A204.1 (cell line): ENCODE measurements around the gene VAV3.
"Not testable (repeated sequence)": the region's sequence is repeated elsewhere in the genome, so short reads cannot be mapped to it uniquely, and the experiment has no call there.

Experiments
- FAIRE-seq: peaks from 2 replicates; lab custom pipeline; 2012; peaks lifted over from hg19 to GRCh38; lab: Jason Lieb, UNC

The VAV3 gene

DNA sequence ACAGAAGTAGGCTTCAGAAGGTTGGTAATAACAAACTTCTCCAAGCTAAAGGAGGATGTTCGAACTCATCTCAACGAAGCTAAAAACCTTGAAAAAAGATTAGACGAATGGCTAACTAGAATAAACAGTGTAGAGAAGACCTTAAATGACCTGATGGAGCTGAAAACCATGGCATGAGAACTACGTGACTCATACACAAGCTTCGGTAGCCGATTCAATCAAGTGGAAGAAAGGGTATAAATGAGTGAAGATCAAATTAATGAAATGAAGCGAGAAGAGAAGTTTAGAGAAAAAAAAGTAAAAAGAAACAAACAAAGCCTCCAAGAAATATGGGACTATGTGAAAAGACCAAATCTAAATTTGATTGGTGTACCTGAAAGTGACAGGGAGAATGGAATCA lies 231.6 kb downstream of the VAV3 start:
- not testable (repeated sequence) for FAIRE-seq

DNA sequence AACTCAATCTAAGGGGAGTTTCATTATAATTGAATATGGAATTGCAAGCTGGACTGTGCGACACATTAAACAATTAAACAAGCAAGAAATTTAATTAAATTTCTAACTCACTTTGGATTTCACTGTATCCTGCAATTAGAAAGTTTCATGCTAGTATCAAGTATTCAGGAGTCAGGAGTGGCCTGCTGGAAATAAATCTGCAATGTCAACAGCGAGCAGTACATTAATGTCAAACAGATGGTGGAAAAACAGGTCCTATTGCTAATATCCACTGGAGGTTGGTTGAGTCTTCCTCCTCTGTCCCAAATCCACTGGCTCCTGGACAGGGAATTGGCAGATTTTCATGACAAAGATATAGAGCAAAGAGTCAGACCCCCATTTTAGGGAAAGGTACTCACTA lies 237.1 kb downstream of the VAV3 start:
- FAIRE-seq, result no peak

DNA sequence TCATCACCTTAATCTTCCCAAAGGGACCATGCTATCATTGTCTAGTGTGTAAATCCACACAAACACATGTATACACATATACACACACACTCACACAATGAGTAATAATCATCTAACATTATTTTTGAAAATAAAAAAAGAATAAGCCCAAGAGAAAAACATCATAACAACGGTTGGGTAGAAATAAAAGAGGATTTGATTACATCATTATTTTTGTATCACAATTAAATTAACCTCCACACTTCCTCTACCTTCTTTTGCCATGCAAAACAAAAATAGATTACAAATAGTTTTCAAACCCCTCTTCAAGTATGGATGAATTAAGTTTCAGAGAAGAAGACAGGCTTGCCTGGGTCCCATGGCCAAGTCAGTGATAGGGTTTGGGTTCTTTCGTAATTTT lies 238.1 kb downstream of the VAV3 start:
- no peak for FAIRE-seq

DNA sequence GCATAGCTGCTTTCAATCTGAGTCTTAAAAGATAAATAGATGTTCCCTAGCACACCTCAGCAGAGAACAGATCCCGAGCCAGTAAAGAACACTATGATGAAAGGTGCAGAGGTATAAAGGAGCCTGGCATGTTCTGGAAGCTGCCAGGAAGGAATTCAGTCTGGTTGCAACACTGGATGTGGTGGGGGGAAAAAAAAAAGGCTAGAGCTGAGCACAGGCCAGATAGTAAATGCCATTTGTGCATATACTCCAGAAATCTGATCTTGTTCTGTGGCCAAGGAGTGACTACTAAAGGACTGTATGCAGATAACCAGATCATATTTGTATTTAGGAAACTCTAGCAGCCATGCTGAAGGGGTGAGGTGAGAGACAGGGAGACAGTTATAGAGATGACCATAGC lies 240.3 kb downstream of the VAV3 start:
- no peak for FAIRE-seq

DNA sequence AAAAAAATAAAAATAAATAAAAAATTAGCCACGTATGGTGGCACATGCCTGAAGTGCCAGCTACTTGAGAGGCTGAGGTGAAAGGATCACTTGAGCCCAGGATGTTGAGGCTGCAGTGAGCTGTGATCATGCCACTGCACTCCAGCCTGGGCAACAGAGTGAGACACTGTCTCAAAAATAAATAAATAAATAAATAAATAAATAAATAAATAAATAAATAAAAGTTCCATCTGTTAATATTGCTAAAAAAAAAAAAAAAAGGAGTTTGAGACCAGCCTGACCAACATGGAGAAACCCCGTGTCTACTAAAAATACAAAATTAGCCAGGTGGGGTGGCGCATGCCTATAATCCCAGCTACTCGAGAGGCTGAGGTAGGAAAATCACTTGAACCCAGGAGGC lies 244.8 kb downstream of the VAV3 start:
- not testable (repeated sequence) for FAIRE-seq

DNA sequence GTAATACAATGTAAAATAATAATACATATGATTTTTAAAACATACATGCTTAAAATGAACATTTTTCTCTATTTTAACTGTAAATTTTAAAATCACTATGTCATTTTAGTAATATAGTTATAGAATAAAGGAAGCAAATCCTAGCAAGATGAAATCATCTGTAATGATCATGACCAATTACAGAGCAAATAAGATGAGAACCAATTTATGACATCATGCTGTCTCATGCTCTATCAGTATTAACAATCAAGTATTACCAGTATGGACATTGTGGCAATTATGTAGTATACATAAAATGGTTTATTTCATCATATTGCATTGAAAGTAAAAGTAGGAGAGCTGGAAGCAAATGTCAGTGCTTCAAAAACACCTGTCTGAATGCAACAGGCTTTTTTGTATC lies 255.0 kb downstream of the VAV3 start:
- FAIRE-seq, result no peak

DNA sequence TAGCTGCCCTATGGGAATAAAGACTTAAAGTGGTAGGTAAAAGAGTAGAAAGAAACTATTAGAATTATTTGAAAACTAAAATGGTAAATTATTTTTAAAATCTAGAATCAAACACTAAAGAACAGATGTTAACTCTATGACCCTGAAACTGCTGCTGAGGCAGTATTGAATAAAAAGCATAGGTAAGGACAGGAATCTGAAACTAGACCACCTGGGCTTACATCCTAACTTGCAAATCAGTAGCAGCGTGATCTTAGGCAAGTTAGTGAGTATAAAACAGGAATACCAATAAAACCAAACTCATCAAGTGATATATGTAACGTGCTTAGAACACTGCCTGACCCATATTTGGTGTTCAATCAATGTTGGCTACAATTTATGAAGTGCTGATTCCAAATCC lies 257.9 kb downstream of the VAV3 start:
- FAIRE-seq, result no peak

DNA sequence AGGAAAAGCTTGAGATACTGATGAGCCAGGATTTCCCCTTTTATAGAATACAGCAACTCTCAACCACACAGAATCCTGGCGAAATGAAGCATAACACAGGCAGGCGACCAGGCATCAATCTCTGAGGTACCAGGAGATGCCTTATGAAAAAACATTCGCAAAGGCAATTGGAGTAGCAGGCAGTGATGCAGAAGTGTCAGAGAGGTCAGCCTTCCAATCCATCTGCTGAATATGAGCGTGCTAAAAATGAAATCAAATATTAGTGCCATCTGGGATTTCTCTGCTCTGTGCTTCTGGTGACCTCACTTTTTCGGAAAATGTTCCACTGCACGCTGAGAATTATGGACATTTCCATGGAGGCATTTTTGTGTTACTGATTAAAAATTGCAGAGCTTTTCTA lies 258.8 kb downstream of the VAV3 start:
- FAIRE-seq, result no peak

DNA sequence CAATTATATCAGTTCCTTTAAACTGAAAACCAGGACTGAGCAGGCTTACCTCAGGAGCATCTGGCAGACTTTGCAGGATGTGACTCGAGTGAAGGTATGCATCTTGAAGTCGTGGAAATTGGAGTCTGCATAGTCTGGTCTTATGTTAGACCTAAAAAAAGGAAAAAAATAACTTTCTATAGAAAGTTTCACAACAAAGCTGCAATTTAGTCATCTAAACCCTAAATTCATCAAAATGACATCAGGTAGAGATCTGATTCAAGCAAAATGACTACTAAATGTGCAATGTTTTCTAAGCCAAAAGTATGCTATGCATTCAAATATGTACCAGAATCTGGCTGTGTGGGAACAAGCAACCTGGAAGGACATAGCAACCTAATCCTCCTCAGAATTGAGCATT lies 260.1 kb downstream of the VAV3 start:
- FAIRE-seq, result no peak

DNA sequence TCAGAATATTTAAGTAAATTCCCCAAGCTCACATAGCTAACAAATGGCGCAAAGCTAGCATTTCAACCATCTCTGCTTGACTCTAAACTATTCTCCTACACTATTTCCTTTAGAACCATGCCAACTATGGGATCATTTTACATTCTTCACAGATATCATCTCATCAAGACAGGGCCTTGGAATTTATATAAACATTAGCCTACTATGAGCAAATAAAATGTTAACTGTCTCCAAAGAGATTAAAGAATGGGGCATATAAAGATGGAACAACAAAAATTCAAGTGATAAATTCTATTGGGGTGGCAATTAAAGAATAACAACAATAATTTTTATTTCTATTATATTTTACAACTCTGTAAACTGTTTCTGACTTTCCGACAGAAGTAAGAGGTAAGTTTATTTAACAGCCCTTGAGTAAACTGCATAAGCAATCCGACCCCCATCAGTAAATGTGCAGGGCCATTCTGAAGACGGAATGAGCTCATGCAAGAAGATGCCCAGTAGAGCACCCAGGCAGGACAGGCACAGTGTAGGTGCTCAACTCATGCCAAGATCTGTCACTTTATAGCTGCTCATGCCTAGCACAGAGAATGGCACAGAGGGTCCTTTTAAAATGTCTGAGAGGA lies 261.9 kb downstream of the VAV3 start:
- no peak for FAIRE-seq

DNA sequence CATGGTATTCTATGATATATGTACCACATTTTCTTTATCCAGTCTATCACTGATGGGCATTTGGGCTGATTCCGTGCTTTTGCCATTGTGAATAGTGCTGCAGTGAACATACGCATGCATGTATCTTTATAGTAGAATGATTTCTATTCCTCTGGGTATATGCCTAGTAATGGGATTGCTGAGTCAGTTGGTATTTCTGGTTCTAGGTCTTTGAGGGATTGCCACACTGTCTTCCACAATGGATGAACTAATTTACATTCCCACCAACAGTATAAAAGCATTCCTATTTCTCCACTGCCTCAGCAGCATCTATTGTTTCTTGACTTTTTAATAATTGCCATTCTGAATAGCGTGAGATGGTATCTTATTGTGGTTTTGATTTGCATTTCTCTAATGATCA lies 264.3 kb downstream of the VAV3 start:
- not testable (repeated sequence) for FAIRE-seq

DNA sequence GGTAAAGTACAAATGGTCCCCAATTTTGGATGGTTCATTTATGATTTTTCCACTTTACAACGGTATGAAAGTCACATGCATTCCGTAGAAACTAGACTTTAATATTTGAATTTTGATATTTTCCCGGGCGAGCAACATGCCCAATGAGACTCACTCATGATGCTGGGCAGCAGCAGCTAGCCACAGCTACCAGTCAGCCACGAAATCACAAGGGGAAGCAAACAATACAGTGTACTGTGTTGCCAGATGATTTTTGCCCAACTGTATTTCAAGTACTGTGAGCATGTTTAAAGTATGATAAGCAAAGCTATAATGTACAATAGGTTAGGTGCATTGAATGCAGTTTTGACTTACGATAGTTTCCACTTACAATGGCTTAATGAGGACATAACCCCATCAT lies 266.8 kb downstream of the VAV3 start:
- no peak for FAIRE-seq

DNA sequence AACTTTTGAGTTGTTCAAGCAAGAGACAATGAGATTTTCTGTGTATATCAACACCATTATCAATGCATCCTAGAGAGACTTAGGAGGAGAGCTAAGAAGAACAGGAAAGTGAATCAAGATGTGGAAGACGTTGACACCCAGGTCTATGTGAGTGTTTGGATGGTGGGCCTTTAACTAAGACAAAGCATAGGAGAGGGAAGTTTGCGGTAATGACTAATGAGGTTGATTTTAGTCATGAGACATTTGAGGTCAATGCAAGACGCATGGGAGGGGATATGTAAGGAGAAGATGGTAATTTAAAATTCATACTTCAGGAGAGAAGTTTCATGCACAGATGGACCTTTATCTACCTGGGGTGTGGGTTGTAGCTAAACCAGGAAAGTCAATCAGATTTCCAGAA lies 269.6 kb downstream of the VAV3 start:
- FAIRE-seq, result no peak

DNA sequence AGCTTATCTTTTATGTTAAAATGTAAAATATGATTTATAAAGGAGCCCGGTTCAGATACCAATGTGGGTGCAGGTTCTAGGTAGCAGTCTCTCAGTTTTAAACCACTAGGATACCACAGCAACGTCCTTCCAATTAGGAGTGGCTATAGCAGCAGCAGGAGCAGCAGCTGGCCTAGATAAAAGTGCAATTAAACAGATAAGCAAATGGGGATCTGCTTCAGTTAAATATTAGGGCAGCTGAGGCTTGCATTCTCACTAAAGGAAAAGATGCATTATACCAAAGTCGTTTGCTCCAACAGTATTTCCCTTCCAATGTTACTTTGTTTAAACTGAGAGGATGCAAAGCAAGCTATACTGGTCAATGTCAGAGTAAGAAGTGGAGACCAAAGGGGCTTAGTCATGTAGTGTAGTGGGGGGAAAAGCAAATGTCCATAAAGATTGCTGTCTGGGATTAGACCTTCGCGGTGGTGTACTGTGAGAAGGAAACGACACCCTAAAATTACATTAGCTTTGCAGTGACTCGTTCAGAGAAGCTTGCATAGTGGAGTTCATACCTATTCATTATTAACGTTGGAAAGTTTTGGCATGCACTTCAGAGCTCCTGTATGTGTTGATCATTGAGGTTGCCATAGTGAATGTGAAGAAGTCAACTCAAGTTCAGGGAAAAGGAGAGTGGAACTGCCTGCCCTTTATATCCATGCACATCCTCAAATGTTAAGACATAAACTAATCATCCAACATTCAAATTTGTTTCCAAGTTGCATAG lies 272.2 kb downstream of the VAV3 start:
- FAIRE-seq, result no peak

DNA sequence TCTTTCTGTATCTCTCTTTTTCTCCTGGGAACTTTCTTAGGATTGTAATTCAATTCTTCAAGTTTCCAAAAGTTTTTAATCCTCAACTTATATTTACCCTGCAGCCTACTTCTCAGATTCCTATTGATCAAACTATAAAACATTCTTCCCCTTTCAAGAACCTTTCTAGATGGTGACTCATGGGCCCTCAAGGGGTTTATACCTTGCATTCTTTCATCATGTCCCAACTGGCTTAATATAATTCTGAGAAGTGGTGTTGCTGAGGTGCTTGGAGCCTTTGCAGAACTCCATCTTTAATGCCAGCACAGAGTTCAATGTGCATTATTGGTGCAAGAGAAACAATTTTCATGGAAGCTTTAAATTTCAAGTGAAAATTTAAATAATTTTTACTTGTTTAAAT lies 273.4 kb downstream of the VAV3 start:
- no peak for FAIRE-seq

DNA sequence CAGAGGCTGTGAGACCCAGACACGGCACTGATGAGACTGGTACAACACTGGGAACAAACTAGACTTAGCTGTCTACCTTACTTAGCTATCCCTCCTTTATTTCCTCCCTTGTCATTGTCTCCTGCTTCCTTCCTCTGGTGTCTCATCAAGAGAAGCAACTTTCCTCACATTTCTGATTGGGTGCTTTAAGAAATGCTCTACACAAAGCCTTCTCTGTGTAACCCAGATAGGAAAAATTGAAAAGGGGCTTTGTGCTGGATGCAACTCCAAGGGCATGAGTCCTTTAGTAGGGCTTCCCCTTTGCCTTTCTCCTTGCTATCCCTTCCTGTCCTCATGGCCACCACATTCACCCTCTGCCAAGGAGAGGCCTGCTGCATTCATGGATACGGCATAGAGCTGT lies 274.5 kb downstream of the VAV3 start:
- no peak for FAIRE-seq

DNA sequence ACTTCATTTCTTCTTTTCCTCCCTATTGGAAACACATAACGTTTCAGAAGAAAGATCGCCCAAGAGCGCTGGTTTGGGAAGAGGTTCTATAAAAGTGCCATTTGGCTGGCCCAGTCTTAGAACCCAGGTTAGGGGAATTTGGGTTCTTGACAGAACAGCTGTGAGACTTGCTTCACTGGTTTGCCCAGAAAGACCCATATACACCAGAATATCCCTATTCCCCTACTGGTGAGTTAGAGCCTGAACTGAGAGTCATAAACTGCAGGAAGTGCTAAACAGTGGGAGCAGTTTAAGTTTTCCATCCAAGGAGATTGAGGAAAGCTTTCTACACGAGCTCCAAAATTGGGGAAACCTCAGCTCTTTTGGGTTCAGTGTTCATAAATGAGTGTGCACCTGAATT lies 275.2 kb downstream of the VAV3 start:
- no peak for FAIRE-seq

DNA sequence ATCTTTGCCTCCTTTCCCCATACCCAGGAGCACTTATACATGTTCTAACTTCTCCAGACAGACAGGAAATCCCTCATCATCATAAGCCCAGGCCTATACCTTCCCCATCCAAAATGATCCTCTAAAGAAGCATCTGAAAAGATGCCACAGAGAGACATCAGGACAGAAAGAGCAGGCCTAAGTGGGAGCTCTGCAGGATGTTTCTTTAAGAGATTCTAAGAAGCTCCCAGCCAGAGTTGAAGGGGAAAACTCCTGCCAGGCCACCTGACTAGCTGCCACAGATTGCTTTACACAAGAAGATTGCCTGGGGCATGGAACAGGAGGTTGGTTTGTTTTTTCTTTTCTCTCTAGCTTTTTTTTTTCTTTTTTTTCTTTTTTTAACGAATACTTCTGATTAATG lies 275.8 kb downstream of the VAV3 start:
- no peak for FAIRE-seq

DNA sequence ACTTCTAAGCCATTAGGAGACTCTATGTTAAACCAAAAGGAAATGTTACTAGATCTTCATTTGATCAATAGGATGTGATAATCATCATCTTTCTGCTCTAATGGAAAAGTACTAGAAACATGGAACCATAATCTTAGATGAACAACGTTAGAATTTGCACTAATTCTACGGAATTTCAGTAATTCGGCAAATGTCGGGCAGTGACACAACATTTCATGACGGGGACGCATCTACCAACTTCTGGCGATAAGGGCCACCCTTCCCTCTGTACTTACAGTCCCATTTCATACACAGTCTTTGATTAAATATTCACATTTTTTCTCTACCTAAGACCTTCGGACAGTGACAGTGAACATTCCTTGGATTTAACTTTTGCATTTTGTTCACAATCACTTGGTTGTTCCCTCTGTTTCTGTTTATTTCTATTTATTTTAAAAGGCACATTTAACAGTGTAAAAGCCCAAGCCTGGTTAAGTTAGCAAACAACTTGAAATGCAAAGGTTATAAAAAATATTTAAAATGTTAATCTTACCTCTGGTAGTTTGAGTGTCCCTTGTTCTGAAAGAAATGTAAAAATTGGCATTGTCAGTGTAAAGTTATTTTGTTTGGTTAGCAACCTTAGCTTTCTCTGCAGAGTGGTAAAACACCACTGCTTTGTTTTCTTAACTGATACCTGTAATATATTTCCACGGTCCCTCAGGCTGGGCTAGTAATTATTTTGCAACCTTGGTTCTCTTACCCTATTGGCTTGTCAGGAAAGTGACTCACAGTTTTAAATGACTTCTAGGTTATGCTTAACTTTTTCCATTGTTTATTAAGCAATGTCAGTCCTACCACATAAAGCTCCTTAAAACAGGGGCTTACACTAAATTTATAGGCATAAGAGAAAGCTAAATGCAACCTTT lies 276.9 kb downstream of the VAV3 start:
- FAIRE-seq, result no peak

DNA sequence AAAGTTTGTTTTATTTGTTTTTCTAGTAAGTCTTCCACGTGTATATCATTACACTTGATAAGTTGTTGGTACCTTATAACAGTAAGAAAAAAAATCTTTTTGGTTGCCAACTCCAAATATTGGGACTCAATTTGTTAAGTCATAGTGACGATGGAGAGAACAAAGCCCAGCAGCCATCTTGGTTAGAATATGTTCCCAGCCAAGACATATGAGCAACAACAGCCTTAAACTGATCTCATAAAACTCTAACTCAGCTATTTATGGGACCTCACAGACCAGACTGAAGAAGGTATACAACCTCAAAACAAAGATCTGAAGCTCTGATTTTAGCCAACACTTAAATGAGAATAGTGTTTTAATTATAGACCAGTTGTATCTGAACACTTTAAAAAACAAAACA lies 281.3 kb downstream of the VAV3 start:
- no peak for FAIRE-seq

DNA sequence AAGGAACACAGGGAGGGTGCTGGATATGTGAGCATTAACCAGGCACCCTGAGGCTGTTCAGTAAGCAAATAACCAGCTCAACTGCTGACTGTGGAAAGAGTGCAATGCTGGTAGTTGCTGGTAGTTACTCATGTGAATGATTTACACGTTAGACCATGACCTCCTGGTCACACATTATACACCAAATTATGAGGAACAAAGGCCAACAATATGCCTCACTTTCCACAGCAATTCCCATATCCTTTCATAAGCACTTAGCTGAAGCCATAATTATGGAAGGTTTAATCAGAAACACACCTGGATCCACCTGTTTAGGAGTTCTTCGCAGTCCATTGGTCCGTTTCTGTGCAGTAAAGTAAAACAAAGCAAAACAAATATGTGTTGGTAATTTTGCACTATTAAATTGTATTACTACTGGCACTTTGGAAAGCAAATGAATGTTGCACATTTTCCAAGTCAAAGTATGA lies 281.8 kb downstream of the VAV3 start:
- FAIRE-seq, result no peak

DNA sequence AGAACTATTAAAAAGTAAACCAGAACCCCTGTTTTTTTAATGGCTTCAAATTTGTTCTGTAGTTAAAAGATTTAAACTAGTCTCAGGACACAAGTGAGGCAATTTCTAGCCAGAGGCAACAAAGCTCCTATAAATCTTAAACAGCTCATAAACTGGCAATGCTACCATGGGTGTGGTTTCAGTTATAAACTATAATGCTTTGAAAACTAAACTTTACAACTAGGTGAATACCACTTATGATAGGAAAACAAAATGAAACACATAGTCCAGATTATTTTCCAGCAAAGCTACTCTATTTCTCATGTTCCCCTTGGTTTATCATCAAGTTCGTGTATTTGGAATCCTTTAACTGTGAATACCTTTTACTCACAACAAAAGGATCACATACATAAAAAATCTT lies 282.5 kb downstream of the VAV3 start:
- no peak for FAIRE-seq

DNA sequence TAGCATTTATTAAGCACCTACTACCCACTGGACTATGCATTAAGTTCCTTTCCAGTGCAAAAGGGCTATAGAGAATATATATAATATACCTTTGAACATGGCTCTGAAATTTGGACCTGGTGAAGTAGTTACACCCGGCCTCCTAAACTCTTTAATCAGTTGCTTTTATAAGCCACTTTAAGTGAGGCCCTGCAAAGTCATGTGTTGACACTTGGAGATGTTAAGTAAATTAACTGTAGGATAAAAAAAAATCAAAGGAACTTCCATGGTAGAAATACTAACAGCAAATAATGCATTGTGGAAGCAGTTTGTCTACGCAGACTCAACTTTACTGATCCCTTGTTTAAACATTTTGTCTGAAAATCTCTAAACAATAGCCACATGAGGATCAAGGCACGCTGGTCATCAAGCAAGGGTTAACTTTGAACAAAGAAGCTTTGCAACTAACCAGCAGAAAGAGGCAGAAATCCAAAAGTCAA lies 283.9 kb downstream of the VAV3 start:
- no peak for FAIRE-seq
